ENCODE data around the gene PRSS1. TPM values are rescaled to one million over a fixed set of nuclear protein-coding genes. Genes with fewer than 3 reads are reported as not detected.
"Not testable (repeated sequence)": the region's sequence is repeated elsewhere in the genome, so short reads cannot be mapped to it uniquely, and the experiment has no call there.

PRSS1 gene
- total and polyA plus RNA-seq, 2 of the 8 experiments (the other 6 are each of a cell fraction or from before 2014, with no cell fraction given), result 0.09 TPM; not detected in 1

GRCh38 chr7:142703655-142704305, 45.5 kb upstream of the PRSS1 start (continued):
- no peak for TF ChIP-seq YY1 (IDR thresholded peaks at IDR 0.05; ENCODE audit: low read depth, low read length)
- no peak for TF ChIP-seq MAFK (IDR thresholded peaks at IDR 0.05; ENCODE audit: low read depth, low read length)
- TF ChIP-seq PHF8 (conservative IDR thresholded peaks at IDR 0.05; ENCODE audit: low read depth, low read length), result no peak
- TF ChIP-seq NANOG (IDR thresholded peaks at IDR 0.05; ENCODE audit: insufficient read depth, low read depth, low read length, poor library complexity, severe bottlenecking), result no peak

DNA sequence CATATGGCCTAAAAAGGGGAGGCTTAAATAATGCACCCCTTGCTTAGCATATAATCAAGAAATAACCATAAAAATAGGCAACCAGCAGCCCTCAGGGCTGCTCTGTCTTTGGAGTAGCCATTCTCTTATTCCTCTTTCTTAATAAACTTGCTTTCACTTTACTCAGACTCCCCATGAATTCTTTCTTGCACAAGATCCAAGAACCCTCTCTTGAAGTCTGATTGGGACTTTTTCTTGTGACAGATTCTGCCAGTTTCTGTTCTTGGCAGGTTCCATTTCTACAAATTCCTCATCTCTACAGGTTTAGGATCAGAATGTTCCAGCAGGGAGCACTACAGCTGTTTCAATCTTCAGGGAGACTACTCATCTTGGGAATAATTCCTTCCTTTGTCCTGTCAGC, 40.5 kb upstream of the PRSS1 start:
- H3K14ac ChIP-seq (ENCODE audit: insufficient read length); H3K27me3 ChIP-seq (replicated peaks in 1 of 4; ENCODE audit: control insufficient read depth in 3 of 4, extremely low read depth in 1 of 4, insufficient read depth in 3 of 4, low read length in 3 of 4); H3K79me2 ChIP-seq (ENCODE audit: control insufficient read depth in 1 of 2, insufficient read depth in 2 of 2, low read length in 2 of 2); H3K4ac ChIP-seq (replicated peaks; ENCODE audit: insufficient read length, low read depth, low read length); H3K4me2 ChIP-seq (ENCODE audit: insufficient read depth in 1 of 2, low read depth in 2 of 2, low read length in 2 of 2); H3K23me2 ChIP-seq (ENCODE audit: low read depth, low read length); H2AFZ ChIP-seq (ENCODE audit: low read length); H4K20me1 ChIP-seq (replicated peaks in 1 of 2; ENCODE audit: control insufficient read depth in 1 of 2, insufficient read depth in 2 of 2, low read length in 2 of 2); H2BK20ac ChIP-seq (ENCODE audit: low read length); H3K4me3 ChIP-seq (ENCODE audit: extremely low read depth in 1 of 4, insufficient read depth in 2 of 4, low read depth in 3 of 4, low read length in 4 of 4); H2AK5ac ChIP-seq (ENCODE audit: low read depth, low read length); H3K23ac ChIP-seq (ENCODE audit: insufficient read length); H2BK5ac ChIP-seq (ENCODE audit: low read depth, low read length); H4K8ac ChIP-seq (ENCODE audit: extremely low read depth, insufficient read depth, low read length); H3K9me3 ChIP-seq (ENCODE audit: insufficient read depth in 2 of 2, low read depth in 1 of 2, low read length in 1 of 2); FAIRE-seq; H3K56ac ChIP-seq (replicated peaks; ENCODE audit: insufficient read length, low read depth, low read length); H3K79me1 ChIP-seq (ENCODE audit: low read depth, low read length); H2BK120ac ChIP-seq (replicated peaks; ENCODE audit: low read depth, low read length); DNase-seq (ENCODE audit: low read depth in 1 of 2, low spot score in 2 of 2); H2BK12ac ChIP-seq (ENCODE audit: low read depth, low read length); H4K91ac ChIP-seq (replicated peaks; ENCODE audit: insufficient read length, low read length); H3K18ac ChIP-seq (ENCODE audit: extremely low read depth, low read length); H3K27ac ChIP-seq (ENCODE audit: low read depth, low read length); H2BK15ac ChIP-seq (ENCODE audit: low read length); H3K36me3 ChIP-seq (ENCODE audit: control insufficient read depth in 2 of 4, insufficient read depth in 4 of 4, low read length in 3 of 4); POLR2A ChIA-PET (ENCODE audit: partially characterized antibody); H3K9ac ChIP-seq (replicated peaks in 1 of 4; ENCODE audit: extremely low read depth in 1 of 4, low read depth in 3 of 4, low read length in 3 of 4); H4K5ac ChIP-seq (ENCODE audit: insufficient read length, low read depth, low read length): not testable (repeated sequence)
- CTCF ChIA-PET (ENCODE audit: partially characterized antibody), result interaction anchor here (0.8 to 3.1 kb wide), 5 partner anchors 40 to 151 kb away, joined by 3 to 17 read pairs (median 3); no protein-coding TSS in a partner anchor
- peaks cover 0 to 13% (median 7%) of the 10 kb centered on the region in 4 experiments; a peak in 5 of 7 replicates for H3K4me1 ChIP-seq (replicated peaks in 1 of 4; ENCODE audit: control insufficient read depth in 3 of 4, insufficient read depth in 4 of 4, low read length in 3 of 4)

Measured in H1 (cell line).